Right lobe of liver (tissue), 6 donors: ENCODE data around the gene SEH1L. TPM values are rescaled to one million over a fixed set of nuclear protein-coding genes. Genes with fewer than 3 reads are reported as not detected.
A peak's percentile ranks its signal among the peaks of the same experiment; 100 is the strongest.
"Not testable (repeated sequence)": the region's sequence is repeated elsewhere in the genome, so short reads cannot be mapped to it uniquely, and the experiment has no call there.

Source experiments
- ATAC-seq, 4 donors: fragments of 200-7000 bp; cut with Tn5 transposase; one replicate each; pipeline ENCODE4 v1.9.1; 2020; ENCODE audit warnings: mild to moderate bottlenecking in 4 of 4, moderate library complexity in 4 of 4
- DNase-seq, 3 donors: peaks; one replicate each; pipeline ENCODE4 v3.0.0-alpha.2; 2020
- H3K27ac ChIP-seq, 3 donors: fragments of 200-600 bp; one replicate each; pipeline ENCODE4 v1.8.0; 2022
- H3K27me3 ChIP-seq, 2 donors: fragments of 200-600 bp; one replicate each; pipeline ENCODE4 v1.8.0; 2022
- H3K36me3 ChIP-seq, 4 donors: fragments of 200-600 bp; sonication (generic) in 1 of 4; one replicate each; pipeline versions ENCODE4 v1.5.1 to v1.8.0; 2017 to 2022; ENCODE audit warnings: control low read depth in 1 of 4
- H3K4me1 ChIP-seq, 4 donors: fragments of 200-600 bp; sonication (generic) in 1 of 4; one replicate each; pipeline versions ENCODE4 v1.5.1 to v1.8.0; 2017 to 2022; ENCODE audit warnings: control low read depth in 1 of 4
- H3K4me3 ChIP-seq, 3 donors: fragments of 200-600 bp; one replicate each; pipeline ENCODE4 v1.8.0; 2022
- H3K9me3 ChIP-seq, 4 donors: fragments of 200-600 bp; sonication (generic) in 1 of 4; one replicate each; pipeline versions ENCODE4 v1.5.1 to v1.8.0; 2017 to 2022; ENCODE audit warnings: control low read depth in 1 of 4
- CTCF ChIP-seq, 4 donors: fragments of 200-600 bp in 3 of 4; fragments of 450-650 bp in 1 of 4; IDR thresholded peaks; one replicate each; pipeline versions ENCODE4 v1.5.1 to v1.8.0; 2016 to 2022; ENCODE audit warnings: antibody characterized with exemption in 4 of 4, mild to moderate bottlenecking in 2 of 4
- POLR2A ChIP-seq: fragments of 450-650 bp; IDR thresholded peaks from one replicate; pipeline ENCODE4 v1.6.1; 2017; ENCODE audit warnings: antibody characterized with exemption, mild to moderate bottlenecking
- WGBS: methylation state at CpG from one replicate; pipeline ENCODE4 v1.1.6; 2018; ENCODE audit warnings: low coverage, low lambda C conversion rate; ENCODE audit not compliant: insufficient coverage; ENCODE audit errors: missing lambda C conversion rate; 5-methylcytosine and 5-hydroxymethylcytosine counted together
- intact Hi-C, 2 donors: fragments of 100-400 bp; cut with DNase I; formaldehyde crosslinking; loops; one replicate each; pipeline versions ENCODE4 v1.11.2 to v1.14.1; 2022
- total RNA-seq, 6 experiments: library from RNA; depleted of rRNA in 2 of 6; stranded (reverse); fragments of >200 nt in 2 of 6; fragmentation: NEBNext Ultra II Directional in 3 of 6; extraction: Animal tissue kit (Norgen Biotek cat#: 25700) in 3 of 6; gene quantifications; one replicate each; pipeline versions ENCODE4 v1.1.0 to v1.2.4, GENCODE V29; 2016 to 2023
- donor health status: DM: no; HTN: yes; CAD: no.
- donor health status: DM: no; HTN: no; CAD: no.
- donor health status: DM: no; HTN: no; CAD: no.
- donor health status: DM: no; HTN: yes; CAD: no.
- donor health status: DM: no; HTN: yes; CAD: no.

SEH1L gene
- total RNA-seq, 6 experiments from 2014 or later, result 14.6 to 30.3 (median 20.9) TPM

- no peaks in the 10 kb centered on the region for H3K4me1 ChIP-seq
- peaks cover 0 to 27% (median 9%) of the 10 kb centered on the region in 4 donors for H3K36me3 ChIP-seq
- H3K4me3 ChIP-seq, result no peak overlapping the region
- no peak for DNase-seq
- H3K27me3 ChIP-seq, result no peaks in the 10 kb centered on the region
- intact Hi-C loops, result no loop called here
- ATAC-seq, result no peak
- TF ChIP-seq POLR2A (no peak), CTCF (IDR thresholded peaks at IDR 0.05) (no peak)
- H3K27ac ChIP-seq, result no peak overlapping the region
- H3K9me3 ChIP-seq, result no peaks in the 10 kb centered on the region
- 91% methylated on average over 2 of the region's 4 CpGs for WGBS
Measured at GRCh38 chr18:12973562-12974213, 25.9 kb downstream of the SEH1L start.

GRCh38 chr18:12975488-12975887 lies 27.7 kb downstream of the SEH1L start:
- no peak for TF ChIP-seq POLR2A
- TF ChIP-seq CTCF (IDR thresholded peaks at IDR 0.05), result no peak
- ATAC-seq (peak in 3 of 4 donors; percentile 10 to 62 (median 39)), DNase-seq (no peak)
- Histone ChIP-seq H3K27me3 (no peaks in the 10 kb centered on the region), H3K4me1 (no peaks in the 10 kb centered on the region), H3K4me3 (no peak overlapping the region), H3K36me3 (peaks cover 0 to 29% (median 10%) of the 10 kb centered on the region in 4 donors), H3K27ac (no peak overlapping the region), H3K9me3 (no peaks in the 10 kb centered on the region)
- intact Hi-C loops, result no loop called here
- WGBS, result 94% methylated on average over 6 of the region's 6 CpGs

GRCh38 chr18:12976305-12976704 lies 28.5 kb downstream of the SEH1L start:
- no peak for ATAC-seq
- H3K9me3 ChIP-seq, result no peaks in the 10 kb centered on the region
- H3K4me3 ChIP-seq, result no peak overlapping the region
- H3K27me3 ChIP-seq, result no peaks in the 10 kb centered on the region
- TF ChIP-seq CTCF (IDR thresholded peaks at IDR 0.05), result no peak
- no peak for TF ChIP-seq POLR2A
- WGBS, result 71% methylated on average over 4 of the region's 12 CpGs
- DNase-seq, result no peak
- H3K27ac ChIP-seq, result no peak overlapping the region
- peaks cover 0 to 22% (median 10%) of the 10 kb centered on the region in 4 donors for H3K36me3 ChIP-seq
- H3K4me1 ChIP-seq, result no peaks in the 10 kb centered on the region
- intact Hi-C loops, result no loop called here

- H3K9me3 ChIP-seq, H3K4me1 ChIP-seq, ATAC-seq, H3K27ac ChIP-seq, H3K4me3 ChIP-seq, DNase-seq, intact Hi-C loops, H3K27me3 ChIP-seq: not testable (repeated sequence)
- WGBS, result 92% methylated on average over 11 of the region's 34 CpGs
- peaks cover 0 to 31% (median 8%) of the 10 kb centered on the region in 4 donors for H3K36me3 ChIP-seq
Measured at GRCh38 chr18:12980065-12980464, 32.3 kb downstream of the SEH1L start.

- TF ChIP-seq POLR2A (no peak), CTCF (IDR thresholded peaks at IDR 0.05) (no peak)
- Histone ChIP-seq H3K4me1 (peaks cover 0 to 13% (median 3%) of the 10 kb centered on the region in 4 donors), H3K4me3 (no peak overlapping the region), H3K27me3 (no peaks in the 10 kb centered on the region), H3K36me3 (peaks cover 0 to 14% (median 2%) of the 10 kb centered on the region in 4 donors), H3K27ac (no peak overlapping the region), H3K9me3 (no peaks in the 10 kb centered on the region)
- DNase-seq (no peak), ATAC-seq (no peak)
- intact Hi-C loops, result no loop called here
- WGBS, result 84% methylated on average over 8 of the region's 8 CpGs
Measured at GRCh38 chr18:12989397-12990122, 41.7 kb downstream of the SEH1L start.
